ENCODE results near the gene DNASE1L1.

GRCh38 chrX:154402622-154403127, 6.4 kb downstream of the DNASE1L1 start:
- TF ChIP-seq EGR1 (IDR thresholded peaks at IDR 0.05) = no peak
- TF ChIP-seq EP300 (IDR thresholded peaks at IDR 0.05; ENCODE audit: borderline replicate concordance) = no peak
- TF ChIP-seq CEBPB (IDR thresholded peaks at IDR 0.05) = no peak
- TF ChIP-seq CREB1 (IDR thresholded peaks at IDR 0.05; ENCODE audit: low read depth) = no peak
- TF ChIP-seq ZBTB7A (IDR thresholded peaks at IDR 0.05; ENCODE audit: low read depth) = no peak
- TF ChIP-seq TCF12 (IDR thresholded peaks at IDR 0.05; ENCODE audit: low read depth) = no peak
- no peak for TF ChIP-seq TAF1 (IDR thresholded peaks at IDR 0.05; ENCODE audit: low read depth)

Measured in Ishikawa (cell line).